K562 (cell line): ENCODE results near the gene PDK1. TPM values are rescaled to one million over a fixed set of nuclear protein-coding genes. Genes with fewer than 3 reads are reported as not detected.

ENCODE experiments used
- CHD2 ChIP-seq: IDR thresholded peaks from 2 replicates; pipeline ENCODE4 v1.6.1; 2011; ENCODE audit warnings: low read depth, low read length
- FUS ChIP-seq: fragments of 200-400 bp; formaldehyde crosslinking; optimal IDR thresholded peaks from 2 replicates; pipeline ENCODE3; 2017; ENCODE audit warnings: low read depth, low read length
- KDM5B ChIP-seq: fragments of 200-600 bp; sonication (generic); IDR thresholded peaks from 2 replicates; pipeline ENCODE4 v1.6.1; 2012; ENCODE audit warnings: low read depth, mild to moderate bottlenecking, moderate library complexity, low read length, control low read depth, inconsistent platforms; ENCODE audit not compliant: insufficient replicate concordance
- PHTF2 ChIP-seq: fragments of 250-450 bp; sonication (Bioruptor Pico); IDR thresholded peaks from 2 replicates; pipeline ENCODE4 v1.5.0; 2021; ENCODE audit warnings: mild to moderate bottlenecking
- TAF7 ChIP-seq: fragments of 450-650 bp; IDR thresholded peaks from 2 replicates; pipeline ENCODE4 v1.6.1; 2016; ENCODE audit warnings: missing genetic modification characterization, missing compliant biosample characterization
- TEAD1 ChIP-seq, 2 experiments: fragments of 450-650 bp in 1 of 2; sonication (generic) in 1 of 2; formaldehyde crosslinking; IDR thresholded peaks; 2 replicates each; pipeline versions ENCODE4 v1.4.0 to v1.8.0; 2020 to 2022; ENCODE audit warnings: mild to moderate bottlenecking in 2 of 2, missing genetic modification reagents in 1 of 2
- ZC3H8 ChIP-seq: fragments of 450-650 bp; IDR thresholded peaks from 2 replicates; pipeline ENCODE4 v1.6.1; 2017
- ZSCAN32 ChIP-seq: fragments of 450-650 bp; formaldehyde crosslinking; IDR thresholded peaks from 2 replicates; pipeline ENCODE4 v1.4.0; 2020; ENCODE audit warnings: mild to moderate bottlenecking, moderate library complexity
- polyA plus RNA-seq, 8 experiments: library from polyadenylated mRNA; depleted of rRNA in 4 of 8; stranded (reverse) in 5 of 8; unstranded in 3 of 8; fragments of >200 nt; fragmentation: Nextera tagmentation in 2 of 8; fragmentation: Illumina TruSeq in 1 of 8; extraction: Ambion mirVana in 2 of 8; extraction: Trizol in 1 of 8; gene quantifications; 2 replicates each; pipeline versions ENCODE4 v1.2.1 to v1.2.3, GENCODE V29; 2011 to 2014; ENCODE audit warnings: inconsistent platforms in 1 of 8, missing spikeins in 1 of 8
- total RNA-seq, 7 experiments: library from RNA; depleted of rRNA in 6 of 7; stranded (reverse); fragments of >200 nt in 6 of 7; fragmentation: Illumina TruSeq in 2 of 7; extraction: Trizol in 2 of 7; gene quantifications; 2 replicates each; pipeline versions ENCODE4 v1.2.1 to v1.2.3, GENCODE V29; 2011 to 2021; ENCODE audit warnings: low replicate concordance in 1 of 7
- TF ChIP-seq, protein P1 (sequence below), 2 experiments: fragments of 450-650 bp; IDR thresholded peaks; 2 replicates each; pipeline ENCODE4 v1.6.1; 2016; ENCODE audit warnings: mild to moderate bottlenecking in 2 of 2, borderline replicate concordance in 1 of 2, low read depth in 1 of 2, moderate library complexity in 1 of 2
- TF ChIP-seq, protein P2 (sequence below): sonication (generic); formaldehyde crosslinking; IDR thresholded peaks from 2 replicates; pipeline ENCODE4 v1.8.0; 2022; ENCODE audit warnings: missing genetic modification reagents, mild to moderate bottlenecking, borderline replicate concordance
- TF ChIP-seq, protein P3 (sequence below): fragments of 450-650 bp; formaldehyde crosslinking; IDR thresholded peaks from 2 replicates; pipeline ENCODE4 v1.4.0; 2022; ENCODE audit warnings: missing genetic modification characterization
- TF ChIP-seq, protein P4 (sequence below): fragments of 250-450 bp; sonication (Bioruptor Pico); IDR thresholded peaks from 2 replicates; pipeline ENCODE4 v1.4.0; 2020; ENCODE audit warnings: mild to moderate bottlenecking
- TF ChIP-seq, protein P5 (sequence below): fragments of 450-650 bp; IDR thresholded peaks from 2 replicates; pipeline ENCODE4 v1.6.1; 2017; ENCODE audit warnings: mild to moderate bottlenecking, moderate library complexity

Gene PDK1
- total and polyA plus RNA-seq, 9 of the 15 experiments (the other 6 are each of a cell fraction or from before 2014, with no cell fraction given), result 3.5 to 176 (median 13.9) TPM

DNA sequence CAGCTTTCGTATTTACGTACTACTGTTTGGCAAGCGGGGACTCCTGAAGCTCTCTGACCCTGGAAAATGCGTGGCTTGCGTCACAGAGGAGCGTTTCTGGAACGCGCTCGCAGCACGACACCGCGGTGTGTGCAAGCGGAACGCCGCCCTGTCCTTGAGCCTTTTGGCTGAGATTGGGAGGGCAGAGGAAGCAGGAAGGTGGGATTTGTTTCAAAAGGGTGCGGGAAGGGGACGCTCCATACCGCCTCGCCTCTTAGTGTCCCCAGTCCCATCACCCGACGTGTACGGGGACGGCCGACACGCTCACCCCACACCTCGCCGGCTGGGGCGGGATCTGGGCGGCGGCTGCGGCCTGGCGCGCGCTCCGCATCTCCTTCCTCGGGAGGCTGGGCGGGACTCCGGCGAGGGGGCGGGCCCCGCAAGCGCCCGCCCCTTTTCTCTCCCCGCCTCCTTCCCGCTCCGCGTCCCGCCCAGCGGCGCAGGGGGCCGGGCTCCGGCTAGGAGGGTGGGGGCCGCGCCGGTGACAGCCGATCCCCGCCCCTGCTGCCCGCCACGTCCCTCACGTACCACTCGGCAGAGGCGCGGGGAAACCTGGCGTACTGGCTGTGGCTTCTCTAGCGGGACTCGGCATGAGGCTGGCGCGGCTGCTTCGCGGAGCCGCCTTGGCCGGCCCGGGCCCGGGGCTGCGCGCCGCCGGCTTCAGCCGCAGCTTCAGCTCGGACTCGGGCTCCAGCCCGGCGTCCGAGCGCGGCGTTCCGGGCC lies at the start of gene PDK1 (continued):
- TF ChIP-seq, protein P1, sequence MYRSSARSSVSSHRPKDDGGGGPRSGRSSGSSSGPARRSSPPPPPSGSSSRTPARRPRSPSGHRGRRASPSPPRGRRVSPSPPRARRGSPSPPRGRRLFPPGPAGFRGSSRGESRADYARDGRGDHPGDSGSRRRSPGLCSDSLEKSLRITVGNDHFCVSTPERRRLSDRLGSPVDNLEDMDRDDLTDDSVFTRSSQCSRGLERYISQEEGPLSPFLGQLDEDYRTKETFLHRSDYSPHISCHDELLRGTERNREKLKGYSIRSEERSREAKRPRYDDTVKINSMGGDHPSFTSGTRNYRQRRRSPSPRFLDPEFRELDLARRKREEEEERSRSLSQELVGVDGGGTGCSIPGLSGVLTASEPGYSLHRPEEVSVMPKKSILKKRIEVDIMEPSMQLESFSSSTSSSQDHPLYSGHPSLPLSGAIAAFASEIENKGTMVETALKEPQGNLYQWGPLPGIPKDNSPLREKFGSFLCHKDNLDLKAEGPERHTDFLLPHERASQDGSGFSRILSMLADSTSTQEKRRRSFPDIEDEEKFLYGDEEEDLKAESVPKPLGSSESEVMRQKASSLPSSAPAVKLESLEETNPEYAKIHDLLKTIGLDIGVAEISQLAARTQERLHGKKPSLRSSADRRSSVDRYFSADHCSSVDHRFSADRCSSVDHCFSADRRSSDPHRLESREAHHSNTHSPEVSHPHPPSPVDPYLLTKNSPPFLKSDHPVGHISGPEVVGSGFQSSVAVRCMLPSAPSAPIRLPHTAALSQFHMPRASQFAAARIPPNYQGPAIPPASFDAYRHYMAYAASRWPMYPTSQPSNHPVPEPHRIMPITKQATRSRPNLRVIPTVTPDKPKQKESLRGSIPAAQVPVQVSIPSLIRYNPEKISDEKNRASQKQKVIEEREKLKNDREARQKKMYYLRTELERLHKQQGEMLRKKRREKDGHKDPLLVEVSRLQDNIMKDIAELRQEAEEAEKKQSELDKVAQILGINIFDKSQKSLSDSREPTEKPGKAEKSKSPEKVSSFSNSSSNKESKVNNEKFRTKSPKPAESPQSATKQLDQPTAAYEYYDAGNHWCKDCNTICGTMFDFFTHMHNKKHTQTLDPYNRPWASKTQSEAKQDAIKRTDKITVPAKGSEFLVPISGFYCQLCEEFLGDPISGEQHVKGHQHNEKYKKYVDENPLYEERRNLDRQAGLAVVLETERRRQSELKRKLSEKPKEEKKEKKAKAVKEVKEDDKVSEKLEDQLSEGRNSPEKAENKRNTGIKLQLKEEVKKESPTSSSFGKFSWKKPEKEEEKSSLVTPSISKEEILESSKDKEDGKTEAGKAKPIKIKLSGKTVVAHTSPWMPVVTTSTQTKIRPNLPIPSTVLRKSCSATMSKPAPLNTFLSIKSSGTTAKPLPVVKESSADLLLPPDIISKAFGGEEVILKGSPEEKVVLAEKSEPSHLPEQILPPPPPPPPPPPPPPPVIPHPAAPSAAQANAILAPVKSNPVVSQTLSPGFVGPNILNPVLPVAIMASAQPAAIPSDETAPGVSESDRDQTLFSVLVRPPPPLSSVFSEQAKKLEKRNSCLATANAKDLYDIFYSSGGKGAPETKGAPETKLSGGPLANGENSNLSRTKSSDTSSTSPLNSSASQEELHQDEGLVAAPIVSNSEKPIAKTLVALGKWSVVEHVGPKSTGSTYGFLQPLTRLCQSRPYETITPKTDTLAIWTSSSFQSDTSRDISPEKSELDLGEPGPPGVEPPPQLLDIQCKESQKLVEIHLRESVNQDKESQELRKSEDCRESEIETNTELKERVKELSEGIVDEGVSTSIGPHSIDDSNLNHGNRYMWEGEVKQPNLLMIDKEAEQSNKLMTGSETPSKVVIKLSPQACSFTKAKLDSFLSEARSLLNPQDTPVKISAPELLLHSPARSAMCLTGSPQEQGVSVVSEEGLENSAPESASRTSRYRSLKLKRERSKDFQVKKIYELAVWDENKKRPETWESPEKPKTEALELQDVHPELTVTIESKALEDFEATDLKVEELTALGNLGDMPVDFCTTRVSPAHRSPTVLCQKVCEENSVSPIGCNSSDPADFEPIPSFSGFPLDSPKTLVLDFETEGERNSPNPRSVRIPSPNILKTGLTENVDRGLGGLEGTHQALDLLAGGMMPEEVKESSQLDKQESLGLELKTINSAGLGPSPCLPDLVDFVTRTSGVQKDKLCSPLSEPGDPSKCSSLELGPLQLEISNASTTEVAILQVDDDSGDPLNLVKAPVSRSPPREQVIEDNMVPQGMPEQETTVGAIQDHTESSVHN (IDR thresholded peaks at IDR 0.05; ENCODE audit: borderline replicate concordance in 1 of 2, low read depth in 1 of 2), result no peak; a peak in 1 of 4 replicates
- TF ChIP-seq KDM5B, result peak; percentile 98
- peak; percentile 28 for TF ChIP-seq FUS
- TF ChIP-seq, protein P2, sequence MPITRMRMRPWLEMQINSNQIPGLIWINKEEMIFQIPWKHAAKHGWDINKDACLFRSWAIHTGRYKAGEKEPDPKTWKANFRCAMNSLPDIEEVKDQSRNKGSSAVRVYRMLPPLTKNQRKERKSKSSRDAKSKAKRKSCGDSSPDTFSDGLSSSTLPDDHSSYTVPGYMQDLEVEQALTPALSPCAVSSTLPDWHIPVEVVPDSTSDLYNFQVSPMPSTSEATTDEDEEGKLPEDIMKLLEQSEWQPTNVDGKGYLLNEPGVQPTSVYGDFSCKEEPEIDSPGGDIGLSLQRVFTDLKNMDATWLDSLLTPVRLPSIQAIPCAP, result no peak
- TF ChIP-seq PHTF2, result no peak
- TF ChIP-seq ZC3H8, result peak; percentile 42; the same call in 1 of the 2 replicates
- TF ChIP-seq, protein P3, sequence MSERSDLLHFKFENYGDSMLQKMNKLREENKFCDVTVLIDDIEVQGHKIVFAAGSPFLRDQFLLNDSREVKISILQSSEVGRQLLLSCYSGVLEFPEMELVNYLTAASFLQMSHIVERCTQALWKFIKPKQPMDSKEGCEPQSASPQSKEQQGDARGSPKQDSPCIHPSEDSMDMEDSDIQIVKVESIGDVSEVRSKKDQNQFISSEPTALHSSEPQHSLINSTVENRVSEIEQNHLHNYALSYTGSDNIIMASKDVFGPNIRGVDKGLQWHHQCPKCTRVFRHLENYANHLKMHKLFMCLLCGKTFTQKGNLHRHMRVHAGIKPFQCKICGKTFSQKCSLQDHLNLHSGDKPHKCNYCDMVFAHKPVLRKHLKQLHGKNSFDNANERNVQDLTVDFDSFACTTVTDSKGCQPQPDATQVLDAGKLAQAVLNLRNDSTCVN (CRISPR knock-in tag), result peak; percentile 75; the same call in 1 of the 2 replicates
- TF ChIP-seq TEAD1 (CRISPR knock-in tag; IDR thresholded peaks at IDR 0.05), result peak; percentile 33 to 62; a peak in 2 of 4 replicates
- peak; percentile 56 for TF ChIP-seq TAF7
- TF ChIP-seq CHD2, result no peak
- TF ChIP-seq, protein P4, sequence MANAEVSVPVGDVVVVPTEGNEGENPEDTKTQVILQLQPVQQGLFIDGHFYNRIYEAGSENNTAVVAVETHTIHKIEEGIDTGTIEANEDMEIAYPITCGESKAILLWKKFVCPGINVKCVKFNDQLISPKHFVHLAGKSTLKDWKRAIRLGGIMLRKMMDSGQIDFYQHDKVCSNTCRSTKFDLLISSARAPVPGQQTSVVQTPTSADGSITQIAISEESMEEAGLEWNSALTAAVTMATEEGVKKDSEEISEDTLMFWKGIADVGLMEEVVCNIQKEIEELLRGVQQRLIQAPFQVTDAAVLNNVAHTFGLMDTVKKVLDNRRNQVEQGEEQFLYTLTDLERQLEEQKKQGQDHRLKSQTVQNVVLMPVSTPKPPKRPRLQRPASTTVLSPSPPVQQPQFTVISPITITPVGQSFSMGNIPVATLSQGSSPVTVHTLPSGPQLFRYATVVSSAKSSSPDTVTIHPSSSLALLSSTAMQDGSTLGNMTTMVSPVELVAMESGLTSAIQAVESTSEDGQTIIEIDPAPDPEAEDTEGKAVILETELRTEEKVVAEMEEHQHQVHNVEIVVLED, result peak; percentile 48
- TF ChIP-seq, protein P5, sequence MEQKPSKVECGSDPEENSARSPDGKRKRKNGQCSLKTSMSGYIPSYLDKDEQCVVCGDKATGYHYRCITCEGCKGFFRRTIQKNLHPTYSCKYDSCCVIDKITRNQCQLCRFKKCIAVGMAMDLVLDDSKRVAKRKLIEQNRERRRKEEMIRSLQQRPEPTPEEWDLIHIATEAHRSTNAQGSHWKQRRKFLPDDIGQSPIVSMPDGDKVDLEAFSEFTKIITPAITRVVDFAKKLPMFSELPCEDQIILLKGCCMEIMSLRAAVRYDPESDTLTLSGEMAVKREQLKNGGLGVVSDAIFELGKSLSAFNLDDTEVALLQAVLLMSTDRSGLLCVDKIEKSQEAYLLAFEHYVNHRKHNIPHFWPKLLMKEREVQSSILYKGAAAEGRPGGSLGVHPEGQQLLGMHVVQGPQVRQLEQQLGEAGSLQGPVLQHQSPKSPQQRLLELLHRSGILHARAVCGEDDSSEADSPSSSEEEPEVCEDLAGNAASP, result no peak
- no peak for TF ChIP-seq ZSCAN32 (CRISPR knock-in tag)
